SK-N-MC (cell line): ENCODE results near the gene DAB2IP.
"Not testable (repeated sequence)": the region's sequence is repeated elsewhere in the genome, so short reads cannot be mapped to it uniquely, and the experiment has no call there.

Experiments used
- DNase-seq: peaks from one replicate; pipeline ENCODE4 v3.0.0-alpha.2; 2011; ENCODE audit warnings: low read depth, low spot score
- H3K27ac ChIP-seq: fragments of 200-600 bp; sonication (generic); 2 replicates; pipeline ENCODE4 v1.5.1; 2016; ENCODE audit warnings: mixed run types
- H3K36me3 ChIP-seq: fragments of 200-600 bp; sonication (generic); 2 replicates; pipeline ENCODE4 v1.6.1; 2017; ENCODE audit warnings: antibody characterized with exemption, low read length, mixed read lengths; ENCODE audit not compliant: insufficient read depth
- H3K4me3 ChIP-seq: fragments of 200-600 bp; sonication (generic); 2 replicates; pipeline ENCODE4 v1.5.1; 2016
- H3K9ac ChIP-seq: fragments of 200-600 bp; sonication (generic); 2 replicates; pipeline ENCODE4 v1.8.0; 2017; ENCODE audit warnings: mixed run types, mixed read lengths; ENCODE audit not compliant: insufficient read length
- H3K9me3 ChIP-seq: fragments of 200-600 bp; sonication (generic); 2 replicates; pipeline ENCODE4 v1.6.1; 2017; ENCODE audit warnings: low read depth, mild to moderate bottlenecking, antibody characterized with exemption, low read length, moderate library complexity, mixed read lengths
- EZH2 ChIP-seq: fragments of 200-600 bp; sonication (generic); IDR thresholded peaks from one replicate; pipeline ENCODE4 v1.6.1; 2017; ENCODE audit warnings: antibody characterized with exemption
- FOXP2 ChIP-seq: optimal IDR thresholded peaks from 2 replicates; pipeline ENCODE3; 2011; ENCODE audit warnings: mild to moderate bottlenecking, moderate library complexity; ENCODE audit not compliant: insufficient read depth; ENCODE audit errors: extremely low read length, control extremely low read depth
- POLR2AphosphoS5 ChIP-seq: IDR thresholded peaks from 2 replicates; pipeline ENCODE4 v1.6.1; 2012; ENCODE audit warnings: mild to moderate bottlenecking, low read depth, low read length, borderline replicate concordance

The DAB2IP gene

GRCh38 chr9:121735065-121735792, 83.8 kb downstream of the DAB2IP start:
- no peaks in the 10 kb centered on the region for H3K9me3 ChIP-seq
- TF ChIP-seq FOXP2 (no peak), EZH2 (no peak), POLR2AphosphoS5 (no peak)
- no peak overlapping the region for H3K9ac ChIP-seq
- H3K4me3 ChIP-seq, result no peak overlapping the region
- H3K36me3 ChIP-seq, result no peaks in the 10 kb centered on the region
- DNase-seq, result no peak
- no peak overlapping the region for H3K27ac ChIP-seq

- Histone ChIP-seq H3K4me3 (no peak overlapping the region), H3K9ac (no peak overlapping the region), H3K27ac (no peak overlapping the region), H3K36me3 (no peaks in the 10 kb centered on the region), H3K9me3 (no peaks in the 10 kb centered on the region)
- no peak for DNase-seq
- no peak for TF ChIP-seq POLR2AphosphoS5
- TF ChIP-seq EZH2, result no peak
- no peak for TF ChIP-seq FOXP2
These were observed 84.6 kb downstream of the DAB2IP start for GRCh38 chr9:121735793-121736770.

DNA sequence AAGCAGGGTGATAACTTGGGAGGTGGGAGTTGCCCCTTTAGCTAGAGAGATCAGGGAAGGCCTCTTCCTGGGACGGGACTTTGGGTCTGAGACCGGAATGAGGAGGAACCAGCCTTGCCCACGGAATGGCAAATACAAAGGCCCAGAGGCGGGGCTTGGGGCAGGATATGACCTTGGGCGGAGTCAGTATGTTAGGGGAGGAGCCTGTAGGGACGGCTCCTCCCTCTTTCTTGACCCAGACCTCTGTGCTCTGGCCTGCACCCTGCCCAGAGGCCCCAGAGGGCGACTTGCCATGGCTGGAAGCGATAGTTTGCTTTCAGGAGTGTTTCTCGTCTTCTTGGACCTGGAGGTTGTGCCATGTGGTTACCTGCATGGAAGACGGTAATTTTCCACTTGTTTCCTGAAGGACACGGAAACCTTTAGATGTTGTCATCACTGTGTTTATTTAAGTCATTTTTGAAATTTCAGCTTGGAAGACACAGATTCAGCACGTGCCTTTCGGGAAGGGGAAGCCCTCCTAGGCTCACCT, 85.6 kb downstream of the DAB2IP start:
- H3K9me3 ChIP-seq, result no peaks in the 10 kb centered on the region
- DNase-seq, result no peak
- H3K4me3 ChIP-seq, result no peak overlapping the region
- no peaks in the 10 kb centered on the region for H3K36me3 ChIP-seq
- no peak overlapping the region for H3K27ac ChIP-seq
- no peak for TF ChIP-seq POLR2AphosphoS5
- no peak for TF ChIP-seq FOXP2
- TF ChIP-seq EZH2, result no peak
- no peak overlapping the region for H3K9ac ChIP-seq

DNA sequence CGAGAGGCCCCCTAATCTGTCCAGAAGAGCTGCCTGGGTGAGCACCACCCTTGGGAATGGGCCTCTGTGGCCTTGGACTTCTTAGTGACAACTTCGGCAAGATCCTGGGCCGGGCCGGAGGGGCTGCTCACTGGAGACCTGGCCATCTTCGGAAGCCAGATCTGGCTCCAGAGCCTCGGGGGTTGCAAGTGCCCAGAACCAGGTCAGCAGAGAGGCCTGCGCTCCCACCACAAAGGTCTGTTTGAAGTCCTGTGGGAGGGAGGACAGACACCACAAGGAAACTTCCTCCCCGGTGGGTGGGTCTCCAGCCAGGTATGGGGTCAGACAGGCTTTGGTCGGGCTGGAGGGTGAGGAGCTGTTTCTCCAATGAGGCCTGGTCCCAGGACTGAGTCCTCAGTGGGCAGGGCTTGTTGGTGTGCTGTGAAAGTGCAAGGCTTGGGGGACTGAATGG, 86.1 kb downstream of the DAB2IP start:
- TF ChIP-seq POLR2AphosphoS5, result no peak
- TF ChIP-seq FOXP2, result no peak
- no peak for TF ChIP-seq EZH2
- H3K9me3 ChIP-seq, result no peaks in the 10 kb centered on the region
- DNase-seq, result no peak
- no peak overlapping the region for H3K4me3 ChIP-seq
- no peaks in the 10 kb centered on the region for H3K36me3 ChIP-seq
- no peak overlapping the region for H3K9ac ChIP-seq
- no peak overlapping the region for H3K27ac ChIP-seq

GRCh38 chr9:121738411-121738810, 87.0 kb downstream of the DAB2IP start:
- Histone ChIP-seq H3K4me3 (no peak overlapping the region), H3K9ac (no peak overlapping the region), H3K9me3 (no peaks in the 10 kb centered on the region), H3K27ac (no peak overlapping the region), H3K36me3 (no peaks in the 10 kb centered on the region)
- TF ChIP-seq EZH2 (no peak), FOXP2 (no peak), POLR2AphosphoS5 (no peak)
- no peak for DNase-seq

DNA sequence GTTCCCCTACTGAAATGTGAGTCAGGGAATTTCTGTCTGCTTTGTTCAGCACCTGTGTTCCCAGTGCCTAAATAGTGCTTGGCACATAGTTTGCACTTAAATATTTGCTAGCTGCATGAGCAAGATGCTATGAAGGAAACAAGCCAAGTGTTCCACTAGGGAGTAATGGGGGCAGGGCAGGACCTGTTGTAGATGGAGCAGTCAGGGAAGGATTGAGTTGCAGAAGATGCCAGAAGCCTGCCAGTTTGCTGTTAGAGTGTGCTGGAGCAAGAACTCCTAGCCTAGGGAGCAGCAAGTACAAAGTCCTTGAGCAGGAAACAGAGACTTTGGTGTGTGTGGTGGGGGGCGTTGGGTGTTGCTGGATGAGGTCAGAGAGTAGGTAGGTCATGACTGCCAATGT, 87.5 kb downstream of the DAB2IP start:
- H3K4me3 ChIP-seq, result no peak overlapping the region
- no peak overlapping the region for H3K27ac ChIP-seq
- no peaks in the 10 kb centered on the region for H3K36me3 ChIP-seq

DNA sequence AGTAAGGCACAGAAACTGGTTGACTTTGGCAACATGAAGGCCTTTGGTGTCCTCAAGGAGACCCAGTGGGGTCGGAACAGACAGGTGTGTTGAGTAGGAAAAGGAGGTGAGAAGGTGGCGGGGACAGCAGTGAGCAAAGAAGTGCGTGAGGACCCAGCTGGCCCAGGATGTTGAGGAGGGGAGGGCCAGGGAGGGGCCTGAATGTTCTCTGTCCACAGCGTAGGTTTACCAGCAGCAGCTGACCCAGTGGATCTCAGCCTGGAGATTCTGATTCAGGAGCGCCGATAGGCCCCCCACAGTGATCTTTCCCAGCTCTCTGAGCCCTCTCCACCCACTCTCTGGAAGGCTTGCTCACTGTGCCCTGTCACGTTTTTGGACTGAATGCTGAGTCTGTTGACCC, 88.5 kb downstream of the DAB2IP start:
- no peak overlapping the region for H3K4me3 ChIP-seq
- H3K9ac ChIP-seq, result no peak overlapping the region
- DNase-seq, result no peak
- H3K36me3 ChIP-seq, result no peaks in the 10 kb centered on the region
- TF ChIP-seq EZH2 (no peak), POLR2AphosphoS5 (no peak), FOXP2 (no peak)
- H3K9me3 ChIP-seq, result no peaks in the 10 kb centered on the region
- H3K27ac ChIP-seq, result no peak overlapping the region

More for the DNA sequence above, 87.5 kb downstream of the DAB2IP start:
- Histone ChIP-seq H3K9me3 (no peaks in the 10 kb centered on the region), H3K9ac (no peak overlapping the region)
- TF ChIP-seq EZH2 (no peak), POLR2AphosphoS5 (no peak), FOXP2 (no peak)
- DNase-seq, result no peak

- TF ChIP-seq EZH2 (no peak), FOXP2 (no peak), POLR2AphosphoS5 (no peak)
- H3K27ac ChIP-seq, result no peak overlapping the region
- no peak for DNase-seq
These were observed 89.9 kb downstream of the DAB2IP start for GRCh38 chr9:121741228-121741918.

DNA sequence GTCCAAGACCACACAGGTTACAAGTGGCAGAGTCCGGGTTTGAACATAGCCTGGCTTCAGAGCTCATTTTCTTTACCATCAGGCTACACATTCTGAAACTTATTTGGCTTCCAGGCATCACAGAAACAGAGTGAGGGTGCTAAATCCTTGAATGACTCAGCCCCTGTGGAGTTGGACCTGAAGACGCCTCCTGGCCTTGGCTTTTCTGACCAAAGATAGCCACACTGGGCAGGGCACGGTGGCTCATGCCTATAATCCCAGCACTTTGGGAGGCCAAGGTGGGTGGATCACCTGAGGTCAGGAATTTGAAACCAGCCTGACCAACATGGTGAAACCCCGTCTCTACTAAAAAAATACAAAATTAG, 90.5 kb downstream of the DAB2IP start:
- not testable (repeated sequence) for DNase-seq, H3K27ac ChIP-seq, H3K9ac ChIP-seq, H3K9me3 ChIP-seq, H3K4me3 ChIP-seq, H3K36me3 ChIP-seq

More at GRCh38 chr9:121741228-121741918, 89.9 kb downstream of the DAB2IP start:
- no peak overlapping the region for H3K9ac ChIP-seq
- H3K4me3 ChIP-seq, result no peak overlapping the region
- H3K9me3 ChIP-seq, result no peaks in the 10 kb centered on the region
- H3K36me3 ChIP-seq, result no peaks in the 10 kb centered on the region
